Progenitor cell of endocrine pancreas (in vitro differentiated cells): ENCODE results near the gene DOCK1. TPM values are rescaled to one million over a fixed set of nuclear protein-coding genes. Genes with fewer than 3 reads are reported as not detected.

Source experiments
- DNase-seq: peaks from one replicate; pipeline ENCODE4 v3.0.0; 2021; ENCODE audit warnings: low spot score; ENCODE audit not compliant: unreplicated experiment
- H3K27ac Mint-ChIP-seq: 2 replicates; pipeline ENCODE4 v1.8.0; 2021; ENCODE audit warnings: mild to moderate bottlenecking, moderate library complexity, mixed read lengths
- H3K27me3 Mint-ChIP-seq: 2 replicates; pipeline ENCODE4 v1.8.0; 2021; ENCODE audit warnings: mixed read lengths
- H3K36me3 Mint-ChIP-seq: 2 replicates; pipeline ENCODE4 v1.8.0; 2022; ENCODE audit warnings: mixed read lengths; ENCODE audit not compliant: insufficient read depth
- H3K4me1 Mint-ChIP-seq: 2 replicates; pipeline ENCODE4 v1.8.0; 2021; ENCODE audit warnings: low read depth, mixed read lengths
- H3K4me3 Mint-ChIP-seq: 2 replicates; pipeline ENCODE4 v1.8.0; 2021; ENCODE audit warnings: low read depth, mild to moderate bottlenecking, moderate library complexity, mixed read lengths
- H3K9me3 Mint-ChIP-seq: 2 replicates; pipeline ENCODE4 v1.8.0; 2021; ENCODE audit warnings: low read depth, mixed read lengths
- total RNA-seq: library from RNA; stranded (reverse); gene quantifications from 2 replicates; pipeline ENCODE4 v1.2.1, GENCODE V29; 2021
- TF ChIP-seq, protein P1 (sequence below): fragments of 200-600 bp; sonication (generic); IDR thresholded peaks from one replicate; pipeline ENCODE4 v1.5.0; 2021; ENCODE audit warnings: antibody characterized with exemption, mild to moderate bottlenecking; ENCODE audit not compliant: unreplicated experiment

The DOCK1 gene
- total RNA-seq, 1 donor from 2014 or later: 77.8 TPM

DNA sequence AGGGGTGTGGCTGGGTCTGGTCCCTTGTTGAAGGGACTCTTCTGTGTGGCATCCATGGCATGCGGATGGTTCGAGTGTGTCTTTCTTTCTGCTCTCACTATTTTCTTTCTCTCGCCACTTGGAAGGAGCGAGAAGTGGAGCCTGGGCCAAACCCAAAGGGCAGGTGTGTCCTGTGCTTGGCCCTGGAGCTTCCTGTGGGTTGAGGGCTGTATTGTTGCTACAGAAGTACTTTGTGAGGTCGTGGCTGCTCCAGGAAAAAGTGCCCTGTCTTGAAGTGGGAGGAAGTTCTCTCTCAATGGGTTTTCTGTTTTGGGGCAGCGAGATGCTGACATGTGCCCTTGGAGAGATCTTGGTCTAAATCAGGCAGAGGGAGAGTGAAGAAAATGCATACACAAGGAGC, 72.0 kb downstream of the DOCK1 start:
- Mint-ChIP-seq H3K36me3 (peaks cover 23% of the 10 kb centered on the region), H3K27ac (peak overlapping the region; percentile 45), H3K4me1 (peaks cover 33% of the 10 kb centered on the region), H3K9me3 (no peaks in the 10 kb centered on the region), H3K4me3 (no peak overlapping the region), H3K27me3 (no peaks in the 10 kb centered on the region)
- DNase-seq: no peak
- TF ChIP-seq, protein P1, sequence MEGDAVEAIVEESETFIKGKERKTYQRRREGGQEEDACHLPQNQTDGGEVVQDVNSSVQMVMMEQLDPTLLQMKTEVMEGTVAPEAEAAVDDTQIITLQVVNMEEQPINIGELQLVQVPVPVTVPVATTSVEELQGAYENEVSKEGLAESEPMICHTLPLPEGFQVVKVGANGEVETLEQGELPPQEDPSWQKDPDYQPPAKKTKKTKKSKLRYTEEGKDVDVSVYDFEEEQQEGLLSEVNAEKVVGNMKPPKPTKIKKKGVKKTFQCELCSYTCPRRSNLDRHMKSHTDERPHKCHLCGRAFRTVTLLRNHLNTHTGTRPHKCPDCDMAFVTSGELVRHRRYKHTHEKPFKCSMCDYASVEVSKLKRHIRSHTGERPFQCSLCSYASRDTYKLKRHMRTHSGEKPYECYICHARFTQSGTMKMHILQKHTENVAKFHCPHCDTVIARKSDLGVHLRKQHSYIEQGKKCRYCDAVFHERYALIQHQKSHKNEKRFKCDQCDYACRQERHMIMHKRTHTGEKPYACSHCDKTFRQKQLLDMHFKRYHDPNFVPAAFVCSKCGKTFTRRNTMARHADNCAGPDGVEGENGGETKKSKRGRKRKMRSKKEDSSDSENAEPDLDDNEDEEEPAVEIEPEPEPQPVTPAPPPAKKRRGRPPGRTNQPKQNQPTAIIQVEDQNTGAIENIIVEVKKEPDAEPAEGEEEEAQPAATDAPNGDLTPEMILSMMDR: no peak

DNA sequence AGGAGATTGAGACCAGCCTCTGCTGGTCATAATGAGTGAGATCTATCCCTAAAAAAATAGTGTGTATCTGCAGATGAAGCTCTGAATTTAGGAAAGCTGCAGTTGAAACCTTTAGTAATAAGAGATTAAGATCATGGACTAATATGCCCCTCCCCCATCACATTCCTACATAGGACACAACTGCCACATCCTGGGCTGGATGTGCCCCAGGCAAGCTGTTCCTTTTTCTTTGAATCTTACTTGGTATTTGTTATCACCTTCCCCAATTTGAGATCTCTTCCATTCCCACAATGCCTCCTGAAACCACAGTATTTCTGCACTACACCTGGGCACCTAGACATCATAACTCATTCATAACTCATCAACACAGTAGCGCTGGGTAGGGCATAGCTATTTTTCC, 74.1 kb downstream of the DOCK1 start:
- DNase-seq: no peak
- no peaks in the 10 kb centered on the region for H3K27me3 Mint-ChIP-seq
- H3K4me3 Mint-ChIP-seq: no peak overlapping the region
- peaks cover 27% of the 10 kb centered on the region for H3K36me3 Mint-ChIP-seq
- no peak overlapping the region for H3K27ac Mint-ChIP-seq
- TF ChIP-seq, protein P1: no peak
- no peaks in the 10 kb centered on the region for H3K9me3 Mint-ChIP-seq
- H3K4me1 Mint-ChIP-seq: peaks cover 16% of the 10 kb centered on the region

DNA sequence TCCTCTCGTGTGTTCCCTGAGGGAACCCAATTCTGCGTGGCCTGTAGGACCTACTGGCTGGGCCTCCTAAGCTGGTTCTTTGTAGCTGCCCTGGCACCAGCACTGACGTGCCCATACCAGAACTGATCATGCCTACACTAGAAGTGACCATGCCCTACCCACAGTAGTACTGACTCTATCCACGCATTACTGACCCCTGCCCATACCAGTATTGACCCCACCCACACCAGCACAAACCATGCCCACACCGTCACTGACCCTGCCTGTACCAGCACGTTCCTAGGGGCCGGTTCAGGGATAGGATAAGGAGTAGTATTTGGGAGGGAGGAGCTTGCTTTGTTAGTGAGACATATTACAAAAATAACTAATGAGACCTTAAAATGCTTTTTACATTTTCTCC, 88.0 kb downstream of the DOCK1 start:
- H3K9me3 Mint-ChIP-seq: no peaks in the 10 kb centered on the region
- no peak for DNase-seq
- no peak overlapping the region for H3K4me3 Mint-ChIP-seq
- TF ChIP-seq, protein P1: no peak
- peaks cover 51% of the 10 kb centered on the region for H3K36me3 Mint-ChIP-seq
- H3K4me1 Mint-ChIP-seq: no peaks in the 10 kb centered on the region
- no peak overlapping the region for H3K27ac Mint-ChIP-seq
- H3K27me3 Mint-ChIP-seq: no peaks in the 10 kb centered on the region

DNA sequence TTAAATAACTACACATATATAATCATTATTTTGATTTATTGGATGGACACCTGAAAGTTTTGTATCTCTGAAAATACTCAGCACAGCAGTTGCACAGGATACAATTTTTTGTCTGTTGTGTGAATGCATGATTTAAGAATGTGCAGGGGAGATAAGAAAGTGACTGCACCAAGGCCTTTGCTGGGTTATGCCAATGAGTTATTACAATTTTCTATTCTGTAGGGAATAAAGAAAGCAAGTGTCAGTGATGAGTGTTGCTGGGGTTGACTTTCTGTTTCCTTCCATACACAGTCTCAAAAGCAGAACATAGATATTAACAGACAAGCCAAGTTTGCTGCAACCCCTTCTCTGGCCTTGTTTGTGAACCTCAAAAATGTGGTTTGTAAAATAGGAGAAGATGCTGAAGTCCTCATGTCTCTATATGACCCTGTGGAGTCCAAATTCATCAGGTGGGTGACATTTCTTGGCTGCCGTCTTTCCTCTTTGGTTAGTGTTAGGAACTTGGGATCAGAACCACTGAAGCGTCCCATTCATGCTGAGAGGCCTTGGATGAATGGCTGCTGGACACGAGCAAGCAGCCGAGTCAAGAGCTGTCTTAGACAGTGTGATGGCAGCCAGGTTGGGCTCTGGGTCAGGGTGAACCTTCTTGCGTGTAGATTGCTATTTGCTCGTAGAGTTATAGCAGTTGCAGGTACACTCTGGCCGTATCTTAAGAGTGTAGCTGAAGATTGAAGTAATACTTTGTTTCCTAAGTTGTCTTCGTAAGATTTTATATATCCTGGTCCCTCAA, 92.8 kb downstream of the DOCK1 start:
- H3K9me3 Mint-ChIP-seq: no peaks in the 10 kb centered on the region
- no peak overlapping the region for H3K27ac Mint-ChIP-seq
- peaks cover 61% of the 10 kb centered on the region for H3K36me3 Mint-ChIP-seq
- H3K4me1 Mint-ChIP-seq: no peaks in the 10 kb centered on the region
- DNase-seq: no peak
- H3K27me3 Mint-ChIP-seq: no peaks in the 10 kb centered on the region
- TF ChIP-seq, protein P1: no peak
- no peak overlapping the region for H3K4me3 Mint-ChIP-seq

DNA sequence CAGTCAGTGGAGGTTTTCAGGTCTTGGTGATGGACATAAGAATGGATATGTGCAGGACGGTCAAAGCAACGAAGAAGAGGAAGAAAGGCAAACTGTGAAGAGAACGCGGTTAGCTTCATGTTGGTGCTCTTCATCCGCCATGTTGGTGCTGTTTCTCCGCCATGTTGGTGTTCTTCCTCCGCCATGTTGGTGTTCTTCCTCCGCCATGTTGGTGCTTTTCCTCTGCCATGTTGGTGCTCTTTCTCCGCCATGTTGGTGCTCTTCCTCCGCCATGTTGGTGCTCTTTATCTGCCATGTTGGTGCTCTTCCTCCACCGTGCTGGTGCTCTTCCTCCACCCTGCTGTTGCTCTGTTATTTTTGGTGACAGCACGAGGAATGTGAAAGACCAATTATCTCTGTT, 95.4 kb downstream of the DOCK1 start:
- TF ChIP-seq, protein P1: no peak
- no peaks in the 10 kb centered on the region for H3K9me3 Mint-ChIP-seq
- no peak overlapping the region for H3K4me3 Mint-ChIP-seq
- H3K4me1 Mint-ChIP-seq: no peaks in the 10 kb centered on the region
- H3K36me3 Mint-ChIP-seq: peaks cover 49% of the 10 kb centered on the region
- H3K27ac Mint-ChIP-seq: no peak overlapping the region
- no peaks in the 10 kb centered on the region for H3K27me3 Mint-ChIP-seq
- no peak for DNase-seq
